Mesendoderm (in vitro differentiated cells): ENCODE data around the gene ZXDC.

Experiments used
- DNase-seq: peaks from one replicate; pipeline ENCODE4 v3.0.0; 2013
- H2AK5ac ChIP-seq: 2 replicates; pipeline ENCODE4 v1.6.1; 2013; ENCODE audit warnings: low read length, inconsistent platforms
- H2BK120ac ChIP-seq: 2 replicates; pipeline ENCODE4 v1.6.1; 2013; ENCODE audit warnings: low read depth, mild to moderate bottlenecking, low read length, moderate library complexity, mixed read lengths
- H2BK15ac ChIP-seq: replicated peaks from 2 replicates; pipeline ENCODE4 v1.6.1; 2013; ENCODE audit warnings: low read depth, mild to moderate bottlenecking, moderate library complexity
- H2BK5ac ChIP-seq: 2 replicates; pipeline ENCODE4 v1.6.1; 2013; ENCODE audit warnings: low read length, inconsistent platforms
- H3K18ac ChIP-seq: 2 replicates; pipeline ENCODE4 v1.6.1; 2013; ENCODE audit warnings: mild to moderate bottlenecking, low read length, mixed read lengths
- H3K23ac ChIP-seq: one replicate; pipeline ENCODE4 v1.6.1; 2013; ENCODE audit warnings: low read length
- H3K27ac ChIP-seq: 2 replicates; pipeline ENCODE4 v1.5.1; 2013; ENCODE audit warnings: low read depth, mild to moderate bottlenecking, inconsistent platforms, low read length, moderate library complexity
- H3K27me3 ChIP-seq: 2 replicates; pipeline ENCODE4 v1.6.1; 2013; ENCODE audit warnings: low read length, control low read depth, mild to moderate bottlenecking, inconsistent platforms; ENCODE audit not compliant: insufficient read depth, poor library complexity
- H3K36me3 ChIP-seq: 2 replicates; pipeline ENCODE4 v1.6.1; 2013; ENCODE audit warnings: low read length, inconsistent platforms; ENCODE audit not compliant: control insufficient read depth, insufficient read depth
- H3K4ac ChIP-seq: one replicate; pipeline ENCODE4 v1.6.1; 2013; ENCODE audit warnings: low read depth, mild to moderate bottlenecking, low read length, moderate library complexity
- H3K4me1 ChIP-seq: 2 replicates; pipeline ENCODE4 v1.6.1; 2013; ENCODE audit warnings: low read depth, low read length, inconsistent platforms; ENCODE audit not compliant: control insufficient read depth
- H3K4me2 ChIP-seq: 2 replicates; pipeline ENCODE4 v1.6.1; 2013; ENCODE audit warnings: low read length
- H3K4me3 ChIP-seq: 2 replicates; pipeline ENCODE4 v1.5.1; 2013; ENCODE audit warnings: mild to moderate bottlenecking, low read length
- H3K56ac ChIP-seq: one replicate; pipeline ENCODE4 v1.6.1; 2013; ENCODE audit warnings: low read length
- H3K79me1 ChIP-seq: 2 replicates; pipeline ENCODE4 v1.6.1; 2013; ENCODE audit warnings: low read length, inconsistent platforms
- H3K79me2 ChIP-seq: 2 replicates; pipeline ENCODE4 v1.6.1; 2013; ENCODE audit warnings: mild to moderate bottlenecking, low read length; ENCODE audit not compliant: control insufficient read depth, insufficient read depth
- H3K9ac ChIP-seq: 2 replicates; pipeline ENCODE4 v1.6.1; 2013; ENCODE audit warnings: low read length, inconsistent platforms
- H4K5ac ChIP-seq: one replicate; pipeline ENCODE4 v1.6.1; 2013; ENCODE audit warnings: low read length
- H4K8ac ChIP-seq: one replicate; pipeline ENCODE4 v1.6.1; 2013; ENCODE audit warnings: low read depth, mild to moderate bottlenecking, control low read depth, low read length, moderate library complexity
- WGBS: extraction: QIAGEN DNeasy Blood & Tissue Kit; methylation state at CpG from one replicate; pipeline ENCODE4 v1.1.7; 2013; ENCODE audit warnings: low lambda C conversion rate, missing lambda C conversion rate; ENCODE audit not compliant: insufficient coverage; ENCODE audit errors: extremely low coverage; 5-methylcytosine and 5-hydroxymethylcytosine counted together

The ZXDC gene

DNA sequence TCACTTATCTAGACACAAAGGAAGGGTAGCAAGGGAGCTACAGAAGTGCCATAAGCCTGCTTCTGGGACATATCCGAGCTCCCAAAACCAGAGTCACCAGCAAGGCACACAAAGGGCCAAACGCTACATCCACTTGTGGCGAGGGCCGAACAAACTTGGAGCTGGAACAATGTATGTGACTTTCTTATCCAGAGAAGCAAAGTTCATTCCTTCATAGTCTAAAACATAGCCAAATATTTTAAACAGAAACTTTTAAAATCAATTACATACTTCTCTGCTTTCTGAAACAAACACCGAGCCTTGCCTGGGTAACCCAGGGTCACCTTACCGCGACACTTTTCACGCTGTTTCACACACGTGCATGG, 15.9 kb downstream of the ZXDC start:
- Histone ChIP-seq H3K36me3 (peaks cover 18% of the 10 kb centered on the region), H3K4me2 (no peak overlapping the region), H3K79me2 (peaks cover 2% of the 10 kb centered on the region), H2BK15ac (no peak overlapping the region), H3K9ac (no peak overlapping the region), H2BK5ac (no peak overlapping the region), H3K4me3 (no peak overlapping the region), H3K4ac (no peak overlapping the region), H3K4me1 (no peaks in the 10 kb centered on the region), H4K5ac (no peak overlapping the region), H3K23ac (no peak overlapping the region), H3K27me3 (no peaks in the 10 kb centered on the region), H3K27ac (no peak overlapping the region), H3K56ac (no peak overlapping the region), H4K8ac (no peak overlapping the region), H3K79me1 (peaks cover 9% of the 10 kb centered on the region), H2AK5ac (no peak overlapping the region), H2BK120ac (no peak overlapping the region), H3K18ac (no peak overlapping the region)
- no CpG with 5 or more reads among the region's 9 CpGs for WGBS
- DNase-seq = no peak

DNA sequence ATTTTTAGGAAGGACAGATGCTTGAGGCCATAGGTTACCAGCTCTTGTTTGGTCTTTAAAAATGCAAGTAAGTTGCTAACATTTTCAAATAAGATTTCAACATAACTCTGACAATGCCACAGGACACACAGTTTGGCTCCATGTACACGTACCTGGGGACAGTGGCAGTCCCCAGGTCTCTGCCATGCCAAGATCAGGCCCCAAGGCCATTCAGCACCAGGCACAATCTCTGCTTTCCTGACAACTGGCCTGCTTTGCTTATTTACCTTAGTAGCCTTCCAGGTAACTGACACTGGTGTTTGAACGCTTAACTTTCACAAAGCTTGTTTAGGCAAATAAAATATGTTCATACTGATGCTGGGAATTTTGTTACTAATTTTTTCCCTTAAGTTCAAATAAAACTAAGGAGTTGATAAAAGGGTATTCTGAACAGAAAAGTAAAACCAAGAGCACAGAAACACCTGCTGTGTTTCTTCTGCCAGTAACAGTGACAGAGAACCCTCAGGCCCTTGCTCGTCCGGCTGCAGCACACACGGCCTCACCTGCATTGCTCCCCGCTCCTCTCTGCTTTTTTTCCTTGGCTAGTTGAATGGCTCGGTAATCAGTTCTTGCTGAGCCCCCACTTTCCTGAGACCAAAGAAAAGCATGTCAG, 16.5 kb downstream of the ZXDC start:
- peaks cover 9% of the 10 kb centered on the region for H3K79me1 ChIP-seq
- peaks cover 18% of the 10 kb centered on the region for H3K36me3 ChIP-seq

DNA sequence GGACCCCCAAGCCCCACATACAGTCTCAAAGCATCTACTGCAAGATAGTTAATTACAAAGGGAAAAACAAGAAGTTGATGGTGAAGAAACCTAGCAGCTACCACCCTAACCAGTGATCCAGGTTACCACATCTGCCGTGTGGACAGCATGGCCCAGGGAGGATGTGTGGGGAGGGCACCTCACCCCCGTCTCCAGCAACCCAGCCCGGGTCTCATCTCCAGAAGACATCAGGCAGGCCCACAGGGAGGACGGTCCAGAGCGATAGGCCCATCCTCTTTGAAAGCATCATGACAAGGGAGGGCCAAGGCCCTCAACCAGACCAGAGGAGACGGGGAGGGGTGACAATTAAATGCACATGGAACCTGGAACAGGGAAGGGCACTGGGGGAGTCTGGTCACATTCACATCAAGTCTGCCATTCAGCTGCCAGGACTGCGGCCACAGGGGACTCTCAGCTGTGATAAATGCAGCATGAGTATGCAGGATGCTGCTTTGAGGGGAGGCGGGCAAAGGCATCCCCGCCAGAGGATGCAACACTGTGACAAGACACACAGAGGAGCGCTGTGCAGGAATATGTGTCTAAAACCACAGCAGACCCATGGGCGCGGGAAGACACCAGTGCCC, 18.8 kb downstream of the ZXDC start:
- H3K23ac ChIP-seq = no peak overlapping the region
- peaks cover 2% of the 10 kb centered on the region for H3K79me2 ChIP-seq
- no peak overlapping the region for H3K4me2 ChIP-seq
- H2BK120ac ChIP-seq = no peak overlapping the region
- no peak overlapping the region for H3K9ac ChIP-seq
- no peak overlapping the region for H4K5ac ChIP-seq
- no peak overlapping the region for H4K8ac ChIP-seq
- H3K36me3 ChIP-seq = peaks cover 16% of the 10 kb centered on the region
- no peak overlapping the region for H2BK15ac ChIP-seq
- no peak overlapping the region for H3K27ac ChIP-seq
- H3K4me3 ChIP-seq = no peak overlapping the region
- DNase-seq = no peak
- no CpG with 5 or more reads among the region's 12 CpGs for WGBS
- H3K56ac ChIP-seq = no peak overlapping the region
- no peak overlapping the region for H2AK5ac ChIP-seq
- peaks cover 9% of the 10 kb centered on the region for H3K79me1 ChIP-seq
- H3K27me3 ChIP-seq = no peaks in the 10 kb centered on the region
- H3K4ac ChIP-seq = no peak overlapping the region
- H3K4me1 ChIP-seq = no peaks in the 10 kb centered on the region
- no peak overlapping the region for H2BK5ac ChIP-seq
- no peak overlapping the region for H3K18ac ChIP-seq

More for the DNA sequence above, 16.5 kb downstream of the ZXDC start:
- H3K79me2 ChIP-seq = peaks cover 2% of the 10 kb centered on the region
- no peak overlapping the region for H3K9ac ChIP-seq
- H3K4me1 ChIP-seq = no peaks in the 10 kb centered on the region
- H2BK5ac ChIP-seq = no peak overlapping the region
- DNase-seq = no peak
- H3K4me3 ChIP-seq = no peak overlapping the region
- no CpG with 5 or more reads among the region's 7 CpGs for WGBS
- H3K27me3 ChIP-seq = no peaks in the 10 kb centered on the region
- no peak overlapping the region for H3K4ac ChIP-seq
- no peak overlapping the region for H3K23ac ChIP-seq
- no peak overlapping the region for H3K56ac ChIP-seq
- H2BK120ac ChIP-seq = no peak overlapping the region
- H4K8ac ChIP-seq = no peak overlapping the region
- no peak overlapping the region for H3K18ac ChIP-seq
- no peak overlapping the region for H2BK15ac ChIP-seq
- H3K27ac ChIP-seq = no peak overlapping the region
- H2AK5ac ChIP-seq = no peak overlapping the region
- H3K4me2 ChIP-seq = no peak overlapping the region
- no peak overlapping the region for H4K5ac ChIP-seq

- DNase-seq = no peak
- no peak overlapping the region for H2BK5ac ChIP-seq
- no peak overlapping the region for H2BK15ac ChIP-seq
- peaks cover 8% of the 10 kb centered on the region for H3K79me1 ChIP-seq
- H3K9ac ChIP-seq = no peak overlapping the region
- H4K5ac ChIP-seq = no peak overlapping the region
- peaks cover 2% of the 10 kb centered on the region for H3K79me2 ChIP-seq
- H2BK120ac ChIP-seq = no peak overlapping the region
- H3K27ac ChIP-seq = no peak overlapping the region
- H3K27me3 ChIP-seq = no peaks in the 10 kb centered on the region
- H3K4me1 ChIP-seq = no peaks in the 10 kb centered on the region
- H3K18ac ChIP-seq = no peak overlapping the region
- H3K56ac ChIP-seq = no peak overlapping the region
- peaks cover 9% of the 10 kb centered on the region for H3K36me3 ChIP-seq
- H3K4ac ChIP-seq = no peak overlapping the region
- H3K4me2 ChIP-seq = no peak overlapping the region
- H3K4me3 ChIP-seq = no peak overlapping the region
- no peak overlapping the region for H3K23ac ChIP-seq
- H2AK5ac ChIP-seq = no peak overlapping the region
- no CpG with 5 or more reads among the region's 4 CpGs for WGBS
- H4K8ac ChIP-seq = no peak overlapping the region
Measured at GRCh38 chr3:126456211-126456610, 19.5 kb downstream of the ZXDC start.

DNA sequence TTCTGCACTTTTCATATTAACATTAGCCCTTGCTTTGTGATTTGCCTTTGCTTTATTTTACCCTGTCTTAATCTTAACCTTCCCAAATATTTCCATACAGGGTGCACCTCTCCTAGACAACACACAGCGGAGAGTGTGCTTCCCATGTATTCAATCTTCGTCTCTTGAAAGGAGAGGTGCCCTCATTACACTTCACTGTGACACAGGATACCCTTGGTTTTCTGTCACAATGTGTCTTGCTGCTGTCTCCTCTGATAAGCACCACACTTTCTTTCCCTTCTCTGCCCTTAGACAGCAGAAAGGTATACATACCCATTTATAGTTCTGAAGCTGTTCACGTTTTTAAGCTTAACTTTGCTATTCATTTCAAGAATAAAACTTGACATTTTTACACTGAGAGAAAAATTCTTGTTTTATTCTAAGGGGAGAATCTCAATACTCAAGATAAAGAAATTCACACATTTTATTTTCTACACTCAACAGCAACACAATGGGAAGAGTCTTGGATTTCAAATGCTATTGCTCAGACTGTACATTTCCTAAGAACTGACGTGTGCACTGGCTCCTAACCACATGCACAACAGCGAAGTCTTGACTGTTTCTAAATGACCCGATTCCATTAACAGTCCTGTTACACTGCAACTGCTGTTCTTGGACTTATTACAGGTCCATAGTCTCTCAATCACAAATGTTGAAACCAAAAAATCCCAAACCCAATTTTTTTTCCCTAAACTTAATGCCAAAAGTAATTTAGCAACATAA, 21.1 kb downstream of the ZXDC start:
- Histone ChIP-seq H3K4ac (no peak overlapping the region), H2BK15ac (no peak overlapping the region), H3K79me1 (peaks cover 8% of the 10 kb centered on the region), H2BK120ac (no peak overlapping the region), H3K4me3 (no peak overlapping the region), H4K8ac (no peak overlapping the region), H3K27me3 (no peaks in the 10 kb centered on the region), H3K4me1 (no peaks in the 10 kb centered on the region), H3K36me3 (peaks cover 3% of the 10 kb centered on the region), H3K56ac (no peak overlapping the region), H3K9ac (no peak overlapping the region), H2AK5ac (no peak overlapping the region), H3K27ac (no peak overlapping the region), H3K79me2 (no peaks in the 10 kb centered on the region), H3K23ac (no peak overlapping the region), H3K18ac (no peak overlapping the region), H2BK5ac (no peak overlapping the region), H3K4me2 (no peak overlapping the region), H4K5ac (no peak overlapping the region)
- WGBS = no CpG with 5 or more reads among the region's 6 CpGs
- no peak for DNase-seq
